C4-2B (cell line): ENCODE measurements around the gene HADH.

Source experiments
- CTCF ChIP-seq: fragments of 450-650 bp; conservative IDR thresholded peaks from 2 replicates; pipeline ENCODE4 v1.5.1; 2017; ENCODE audit warnings: mild to moderate bottlenecking
- ZFX ChIP-seq: fragments of 450-650 bp; IDR thresholded peaks from 2 replicates; pipeline ENCODE4 v1.6.1; 2017

GRCh38 chr4:108072300-108072699, 82.6 kb downstream of the HADH start:
- TF ChIP-seq CTCF: no peak
- TF ChIP-seq ZFX: no peak
